Right ventricle myocardium superior (tissue), 1 donor: Measurements from ENCODE around the gene ISG15. TPM values are rescaled to one million over a fixed set of nuclear protein-coding genes. Genes with fewer than 3 reads are reported as not detected.

ENCODE experiments used
- ATAC-seq: fragments of 200-7000 bp; cut with Tn5 transposase; one replicate; pipeline ENCODE4 v1.9.1; 2020; ENCODE audit warnings: mild to moderate bottlenecking; ENCODE audit not compliant: poor library complexity
- DNase-seq: peaks from one replicate; pipeline ENCODE4 v3.0.0-alpha.2; 2020
- intact Hi-C: fragments of 100-400 bp; cut with DNase I; formaldehyde crosslinking; loops from one replicate; pipeline ENCODE4 v1.11.2; 2022
- total RNA-seq: library from RNA; stranded (reverse); fragmentation: NEBNext Ultra II Directional; extraction: Animal tissue kit (Norgen Biotek cat#: 25700); gene quantifications from one replicate; pipeline ENCODE4 v1.2.1, GENCODE V29; 2021
- donor health status: DM: no; HTN: yes; CAD: no; lungs with severe emphysema.

ISG15 gene
- total RNA-seq, 1 donor from 2014 or later: 13.3 TPM

GRCh38 chr1:1035291-1035943 is 22.1 kb downstream of the ISG15 start:
- DNase-seq: no peak
- intact Hi-C loops: no loop called here
- ATAC-seq: no peak

- intact Hi-C loops: no loop called here
- DNase-seq (no peak), ATAC-seq (no peak)
Measured at GRCh38 chr1:1037366-1038327, 24.4 kb downstream of the ISG15 start.

- ATAC-seq (no peak), DNase-seq (no peak)
- intact Hi-C loops: no loop called here
Measured at GRCh38 chr1:1038694-1039093, 25.4 kb downstream of the ISG15 start.

- DNase-seq (no peak), ATAC-seq (no peak)
- intact Hi-C loops: no loop called here
Measured at GRCh38 chr1:1039145-1039910, 26.0 kb downstream of the ISG15 start.

- DNase-seq (peak; percentile 83), ATAC-seq (peak; percentile 89)
- intact Hi-C loops: no loop called here
Measured at GRCh38 chr1:1040004-1040991, 27.0 kb downstream of the ISG15 start.

GRCh38 chr1:1041092-1041523 is 27.8 kb downstream of the ISG15 start:
- intact Hi-C loops: no loop called here
- DNase-seq: no peak
- no peak for ATAC-seq

GRCh38 chr1:1041873-1042272 is 28.6 kb downstream of the ISG15 start:
- ATAC-seq: no peak
- DNase-seq: no peak
- intact Hi-C loops: no loop called here

- no peak for DNase-seq
- no peak for ATAC-seq
- intact Hi-C loops: no loop called here
Measured at GRCh38 chr1:1042835-1043234, 29.5 kb downstream of the ISG15 start.

GRCh38 chr1:1043411-1043810 is 30.1 kb downstream of the ISG15 start:
- ATAC-seq (no peak), DNase-seq (no peak)
- intact Hi-C loops: no loop called here

GRCh38 chr1:1043921-1044320 is 30.6 kb downstream of the ISG15 start:
- intact Hi-C loops: no loop called here
- DNase-seq (no peak), ATAC-seq (no peak)

- intact Hi-C loops: no loop called here
- DNase-seq (no peak), ATAC-seq (no peak)
Measured at GRCh38 chr1:1044455-1045078, 31.3 kb downstream of the ISG15 start.

GRCh38 chr1:1045129-1045528 is 31.8 kb downstream of the ISG15 start:
- no peak for ATAC-seq
- intact Hi-C loops: no loop called here
- no peak for DNase-seq

- no peak for DNase-seq
- ATAC-seq: no peak
- intact Hi-C loops: no loop called here
Measured at GRCh38 chr1:1046243-1046642, 32.9 kb downstream of the ISG15 start.

- ATAC-seq: no peak
- DNase-seq: no peak
- intact Hi-C loops: no loop called here
Measured at GRCh38 chr1:1046767-1047166, 33.5 kb downstream of the ISG15 start.

- DNase-seq (no peak), ATAC-seq (no peak)
- intact Hi-C loops: no loop called here
Measured at GRCh38 chr1:1047407-1047806, 34.1 kb downstream of the ISG15 start.

GRCh38 chr1:1047963-1048362 is 34.7 kb downstream of the ISG15 start:
- intact Hi-C loops: no loop called here
- no peak for ATAC-seq

GRCh38 chr1:1048765-1049164 is 35.5 kb downstream of the ISG15 start:
- no peak for ATAC-seq
- intact Hi-C loops: no loop called here
- no peak for DNase-seq

More at GRCh38 chr1:1047963-1048362, 34.7 kb downstream of the ISG15 start:
- DNase-seq: no peak
